NCI-H69 (cell line): ENCODE measurements around the gene MRGPRG.

Experiments
- DNase-seq: peaks from one replicate; lab custom pipeline; 2025; lab: John Stamatoyannopoulos, UW

The MRGPRG gene

DNA sequence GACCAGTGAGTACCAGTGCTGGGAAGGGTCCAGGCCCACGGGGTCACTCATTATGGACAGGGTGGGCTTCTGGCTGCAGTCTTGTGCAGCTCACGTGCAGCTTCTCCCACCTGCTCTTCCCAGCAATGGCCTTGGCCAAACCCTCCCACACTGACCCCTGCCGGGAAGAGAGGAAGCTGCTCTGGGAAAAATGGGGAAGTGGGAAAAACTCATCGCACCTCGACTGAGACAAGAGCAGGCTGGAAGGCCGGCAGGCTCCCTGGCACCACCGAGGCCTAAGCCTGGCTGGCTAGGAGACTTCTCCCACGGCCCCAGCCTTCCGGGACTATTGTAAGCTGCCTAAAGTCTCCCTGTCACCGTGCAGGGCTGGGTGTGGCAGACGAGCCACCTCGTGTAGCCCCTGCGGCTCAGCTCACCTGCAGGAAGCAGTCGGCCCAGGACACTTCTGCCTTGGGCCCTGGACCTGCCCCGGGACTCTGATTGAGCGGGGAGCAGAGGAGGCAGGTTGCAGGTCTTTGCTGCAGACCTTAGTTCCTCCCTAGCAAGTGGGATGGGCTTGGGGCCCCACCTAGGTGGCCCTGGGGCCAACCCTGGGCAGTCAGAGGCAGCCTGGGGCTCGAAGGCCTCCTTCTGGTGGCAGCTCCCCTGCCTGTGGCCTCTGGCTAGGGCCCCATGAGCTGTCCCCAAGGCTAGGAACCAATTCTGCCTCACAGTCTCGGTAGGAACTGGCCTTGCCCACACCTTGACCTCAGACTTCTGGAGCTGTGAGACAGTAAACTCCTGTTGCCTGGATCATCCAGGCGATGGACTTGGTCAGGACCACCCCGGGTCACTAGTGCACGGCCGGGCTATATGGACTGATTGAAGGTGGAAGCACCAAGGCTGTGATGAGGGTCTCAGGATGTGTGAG lies 23.1 kb downstream of the MRGPRG start:
- peak; percentile 10 for DNase-seq

DNA sequence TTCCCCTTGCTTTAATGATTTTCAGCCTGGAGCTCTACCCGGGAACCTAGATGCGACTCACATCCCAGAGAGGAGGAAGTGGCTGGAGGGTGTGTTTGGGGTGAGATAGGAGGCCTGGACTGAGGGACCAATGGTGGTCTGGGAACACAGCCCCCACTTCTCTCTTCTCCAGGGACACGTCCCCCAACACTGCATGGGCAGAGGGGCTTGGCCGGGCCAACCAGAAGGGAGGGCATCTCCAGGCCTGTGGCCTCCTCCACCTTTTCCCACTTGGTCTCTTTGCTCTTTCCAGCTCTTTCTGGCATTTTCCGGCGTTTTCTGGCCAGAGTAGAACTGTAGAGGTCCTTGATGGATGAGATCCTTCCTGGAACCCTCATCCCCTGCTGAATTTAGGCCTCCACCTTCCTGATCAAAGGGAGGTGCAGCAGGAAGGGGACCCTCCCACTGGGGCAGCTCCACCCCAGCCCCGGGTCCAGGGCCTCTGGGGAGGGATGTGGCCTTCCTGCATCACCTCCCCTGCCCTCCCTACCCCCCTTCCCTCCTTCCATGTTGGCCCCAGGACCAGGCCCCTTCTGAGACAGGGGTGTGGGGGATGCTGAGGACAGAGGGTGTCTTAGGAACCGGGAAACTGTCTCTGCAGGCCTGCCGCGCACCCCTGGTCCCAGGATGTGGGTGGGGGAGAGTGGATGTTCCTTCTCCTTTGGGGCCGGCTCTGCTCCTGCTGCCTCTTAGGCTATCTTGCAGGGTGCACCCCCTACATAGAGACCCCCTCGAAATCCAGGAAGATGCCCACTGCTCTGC lies 24.4 kb downstream of the MRGPRG start:
- no peak for DNase-seq

DNA sequence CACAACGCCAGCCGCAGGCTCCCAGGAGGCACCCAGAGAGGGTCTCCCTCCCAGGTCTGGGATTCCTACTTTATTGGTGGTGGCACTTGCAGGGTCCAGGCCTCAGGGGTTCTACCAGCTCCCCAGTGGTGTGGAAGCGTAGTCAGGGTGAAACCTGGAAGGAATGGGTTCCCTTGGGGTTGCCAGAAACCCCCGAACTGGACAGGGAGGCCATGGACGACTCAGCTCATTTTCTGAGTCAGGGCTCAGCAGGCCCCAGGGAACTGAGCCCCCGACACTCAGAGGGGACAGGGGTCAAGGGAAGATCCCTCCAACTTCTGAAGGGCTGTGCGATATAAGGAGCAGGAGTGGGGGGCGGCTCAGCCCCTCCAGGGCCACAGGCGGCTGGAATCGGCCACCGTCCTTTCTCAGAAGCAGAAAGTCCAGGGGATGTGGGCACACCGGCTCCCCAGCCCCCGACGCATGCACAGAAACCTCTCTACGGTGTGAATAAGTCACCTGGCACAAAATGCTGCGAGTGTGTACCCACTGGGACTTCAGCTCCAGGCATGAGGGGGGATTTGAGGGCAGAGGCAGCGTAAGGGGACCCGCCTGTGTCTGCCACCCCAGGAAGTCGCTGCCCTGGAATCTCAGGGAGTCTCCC lies 25.1 kb downstream of the MRGPRG start:
- no peak for DNase-seq

DNA sequence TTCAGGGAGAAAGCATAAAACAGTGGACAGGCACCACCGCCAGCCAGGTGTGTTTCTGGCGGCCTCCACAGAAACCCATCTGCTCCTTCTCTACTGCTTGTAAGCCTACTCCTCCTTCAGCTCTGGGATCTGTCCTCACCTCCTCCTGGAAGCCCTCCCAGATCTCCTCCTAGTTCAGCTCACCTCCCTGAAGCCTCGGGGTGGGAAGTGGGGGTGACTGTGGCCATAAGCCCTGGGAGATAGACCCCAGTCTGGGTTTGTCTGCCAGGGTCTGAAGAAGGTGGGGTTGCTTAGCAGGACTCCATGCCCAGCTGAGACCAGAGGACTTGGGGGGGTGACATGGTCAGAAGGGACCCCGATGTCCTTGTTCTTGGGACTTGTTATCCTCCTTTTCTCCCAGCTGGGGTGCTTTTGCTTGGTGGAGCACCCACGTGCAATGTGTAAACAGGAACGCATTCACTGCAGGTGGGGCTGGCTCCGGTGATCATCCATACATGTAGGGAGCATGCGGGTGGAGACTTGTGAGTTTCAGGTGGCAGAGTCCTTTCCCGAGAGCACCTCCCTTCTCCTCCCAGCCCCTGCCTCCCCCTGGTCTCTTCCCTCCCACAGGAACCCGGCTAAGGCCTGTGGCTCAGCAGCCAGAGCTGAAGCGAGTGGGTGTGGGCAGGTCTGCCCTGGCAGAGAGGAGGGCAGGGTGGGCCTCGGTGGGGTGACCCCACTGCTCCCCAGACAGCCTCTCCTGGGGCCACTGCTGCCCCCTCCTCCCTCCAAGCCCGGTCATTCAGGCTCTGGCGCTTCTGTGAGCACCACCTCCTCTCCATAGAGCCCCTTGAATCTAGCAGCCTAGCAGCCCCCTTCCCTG lies 25.9 kb downstream of the MRGPRG start:
- DNase-seq: no peak

DNA sequence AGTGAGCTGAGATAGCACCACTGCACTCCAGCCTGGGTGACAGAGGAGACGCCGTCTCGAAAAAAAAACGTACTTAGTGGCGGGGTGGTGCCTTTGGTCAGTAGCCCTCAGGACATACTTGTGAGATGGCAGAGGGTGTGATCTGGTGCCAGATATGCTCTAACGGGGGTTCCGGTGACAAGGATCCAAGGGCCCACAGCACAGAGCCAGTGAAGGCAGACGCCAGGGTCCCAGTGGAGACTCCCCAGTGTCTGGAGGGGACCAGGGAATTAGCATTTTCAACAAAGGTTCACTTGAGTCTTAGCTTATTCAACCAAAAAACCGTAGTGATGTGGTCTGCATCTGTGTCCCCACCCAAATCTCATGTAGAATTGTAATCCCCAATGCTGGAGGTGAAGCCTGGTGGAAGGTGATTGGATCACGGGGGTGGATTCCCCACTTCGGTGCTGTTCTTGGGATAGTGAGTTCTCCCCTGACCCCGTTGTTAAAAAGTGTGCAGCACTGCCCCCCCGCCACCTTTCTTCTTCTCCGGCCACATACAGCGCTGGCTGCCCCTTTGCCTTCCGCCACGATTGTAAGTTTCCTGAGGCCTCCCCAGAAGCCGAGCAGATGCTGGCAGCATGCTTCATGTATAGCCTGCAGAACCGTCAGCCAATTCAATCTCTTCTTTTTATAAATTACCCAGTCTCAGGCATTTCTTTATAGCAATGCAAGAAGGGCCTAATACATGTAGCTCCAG lies 26.9 kb downstream of the MRGPRG start:
- no peak for DNase-seq

DNA sequence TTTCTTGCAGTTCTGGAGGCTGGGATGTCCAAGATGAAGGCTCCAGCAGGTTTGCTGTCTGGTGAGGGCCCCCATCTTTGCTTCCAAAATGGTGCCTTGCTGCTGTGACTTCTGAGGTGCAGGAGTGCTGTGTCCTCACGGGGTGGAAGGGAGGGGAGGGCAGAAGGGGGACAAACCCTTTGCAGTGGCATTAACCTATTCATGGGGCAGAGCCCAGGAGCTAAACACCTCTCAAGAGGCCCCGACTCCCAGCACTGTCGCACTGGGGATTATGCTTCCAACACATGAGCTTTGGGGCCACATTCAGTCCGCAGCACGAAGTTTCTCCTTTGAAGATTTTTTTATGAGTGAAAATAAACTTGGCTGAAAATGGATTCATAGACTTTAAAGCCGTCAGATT lies 28.0 kb downstream of the MRGPRG start:
- DNase-seq: no peak

DNA sequence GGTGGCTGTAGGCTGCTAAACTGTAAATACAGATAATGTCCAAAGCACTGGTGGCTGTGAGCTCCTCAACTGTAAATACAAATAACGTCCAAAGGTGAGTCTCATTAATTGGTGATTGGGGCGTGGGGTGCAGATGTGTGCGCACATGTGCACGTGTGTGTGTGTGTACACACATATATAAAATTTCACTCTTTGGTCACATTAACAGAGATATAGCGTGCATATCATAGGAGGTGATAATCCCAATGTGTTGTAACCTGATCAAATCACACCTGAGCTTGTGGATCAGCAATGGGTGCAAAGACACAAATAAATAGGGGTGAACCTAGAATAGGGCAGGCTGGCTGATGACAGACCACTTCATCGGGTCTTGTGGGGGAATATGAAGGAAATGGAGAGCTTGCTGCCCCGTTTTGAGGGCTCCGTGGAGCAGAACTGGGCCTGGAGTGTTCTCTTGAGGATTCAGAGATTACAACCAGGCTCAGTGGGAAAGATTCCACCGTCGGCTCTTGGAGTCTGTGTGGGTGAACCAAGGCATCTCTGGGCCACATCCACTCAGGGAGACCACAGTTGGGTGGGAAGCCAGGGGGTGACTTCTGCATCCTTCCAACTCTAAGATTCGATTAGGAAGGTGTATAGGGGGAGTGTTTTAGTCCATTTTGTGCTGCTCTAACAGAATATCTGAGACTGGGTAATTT lies 28.6 kb downstream of the MRGPRG start:
- no peak for DNase-seq

DNA sequence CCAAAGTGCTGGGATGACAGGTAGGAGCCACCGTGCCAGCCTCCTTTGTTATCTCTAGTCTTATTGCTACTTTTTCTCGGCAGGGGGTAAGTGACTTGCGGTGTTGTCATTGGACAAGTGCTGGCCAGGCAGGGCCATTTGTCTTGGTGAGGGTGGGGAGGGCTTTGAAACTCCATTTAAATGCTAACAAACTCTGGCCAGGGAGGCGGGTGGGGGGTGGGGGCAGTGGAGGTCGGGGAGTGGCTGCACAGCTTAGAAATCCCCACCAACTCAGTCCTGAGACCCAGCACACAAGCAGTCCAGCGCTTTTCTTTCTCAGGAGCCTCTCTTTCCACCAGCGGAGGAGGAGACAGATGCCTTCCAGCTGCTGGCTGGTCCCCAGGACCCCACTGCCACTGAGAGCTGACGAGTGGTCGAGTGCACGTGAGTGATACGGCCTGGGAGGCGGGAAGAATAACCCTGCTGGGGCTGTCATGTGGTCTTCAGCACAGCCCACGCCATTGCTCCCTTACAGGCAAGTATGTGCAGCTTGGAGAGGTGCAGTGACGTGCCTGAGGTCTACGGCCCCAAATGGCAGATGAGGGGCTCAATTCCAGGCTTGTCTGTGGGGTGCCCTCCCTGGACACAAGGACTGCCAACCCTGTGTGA lies 29.3 kb downstream of the MRGPRG start:
- DNase-seq: no peak

DNA sequence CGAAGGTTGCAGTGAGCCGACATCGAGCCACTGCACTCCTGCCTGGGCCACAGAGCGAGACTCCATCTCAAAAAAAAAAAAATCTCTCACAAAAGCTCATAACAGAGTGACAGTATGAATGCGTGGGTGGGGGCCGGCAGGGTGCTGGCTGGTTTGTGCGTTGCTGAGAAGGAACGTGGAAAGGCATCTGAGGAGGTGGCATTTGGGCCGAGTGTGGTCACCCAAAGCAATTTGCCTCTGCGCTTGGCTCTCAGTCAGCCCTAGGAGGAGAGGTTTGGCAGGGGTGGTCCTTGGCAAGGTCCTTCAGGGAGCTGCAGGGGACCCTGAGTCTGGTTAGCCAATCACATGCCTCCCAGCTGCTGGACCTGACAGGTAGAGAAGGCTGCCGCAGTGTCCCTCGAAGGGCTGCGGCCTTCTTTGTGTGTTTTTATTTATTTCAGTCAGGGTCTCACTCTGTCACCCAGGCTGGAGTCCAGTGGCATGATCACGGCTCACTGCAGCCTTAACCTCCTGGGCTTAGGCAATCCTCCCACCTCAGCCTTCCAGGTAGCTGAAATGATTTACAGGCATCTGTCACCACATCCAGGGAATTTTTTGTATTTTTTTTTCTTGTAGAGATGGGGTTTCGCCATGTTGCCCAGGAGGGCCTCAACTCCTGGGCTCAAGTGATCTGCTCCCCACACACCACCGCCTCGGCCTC lies 30.0 kb downstream of the MRGPRG start:
- DNase-seq: no peak

DNA sequence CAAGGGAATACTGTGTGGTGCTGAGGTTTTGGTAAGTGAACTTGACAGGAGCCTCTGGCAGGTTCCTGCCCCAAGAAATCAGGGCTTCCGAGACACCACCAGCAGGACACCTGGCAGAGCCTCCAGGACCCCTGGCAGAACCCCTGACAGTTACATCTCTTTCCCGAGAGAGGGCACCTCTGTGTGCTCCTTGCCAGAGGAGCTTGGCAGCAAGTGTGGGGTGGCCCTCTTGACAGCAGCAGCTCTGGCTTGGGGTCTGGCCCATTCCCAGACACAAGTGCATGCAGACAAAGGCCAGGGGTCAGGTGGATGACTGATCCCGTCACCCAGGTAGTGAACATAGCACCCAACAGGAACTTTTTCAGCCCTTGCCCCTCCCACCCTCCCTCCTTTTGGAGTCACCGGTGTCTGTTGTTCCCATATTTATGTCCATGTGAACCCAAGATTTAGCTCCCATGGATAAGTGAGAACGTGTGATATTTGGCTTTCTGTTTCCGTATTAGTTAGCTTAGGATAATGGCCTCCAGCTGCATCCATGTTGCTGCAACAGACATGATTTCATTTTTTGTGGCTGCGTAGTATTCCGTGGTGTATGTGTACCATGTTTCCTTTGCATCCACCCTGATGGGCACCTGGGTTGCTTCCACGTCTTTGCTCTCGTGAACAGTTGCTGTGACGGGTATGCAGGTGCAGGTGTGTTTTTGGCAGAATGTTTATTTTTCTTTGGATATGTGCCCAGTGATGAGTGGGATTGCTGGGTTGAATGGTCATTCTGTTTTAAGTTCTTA lies 32.3 kb downstream of the MRGPRG start:
- no peak for DNase-seq

DNA sequence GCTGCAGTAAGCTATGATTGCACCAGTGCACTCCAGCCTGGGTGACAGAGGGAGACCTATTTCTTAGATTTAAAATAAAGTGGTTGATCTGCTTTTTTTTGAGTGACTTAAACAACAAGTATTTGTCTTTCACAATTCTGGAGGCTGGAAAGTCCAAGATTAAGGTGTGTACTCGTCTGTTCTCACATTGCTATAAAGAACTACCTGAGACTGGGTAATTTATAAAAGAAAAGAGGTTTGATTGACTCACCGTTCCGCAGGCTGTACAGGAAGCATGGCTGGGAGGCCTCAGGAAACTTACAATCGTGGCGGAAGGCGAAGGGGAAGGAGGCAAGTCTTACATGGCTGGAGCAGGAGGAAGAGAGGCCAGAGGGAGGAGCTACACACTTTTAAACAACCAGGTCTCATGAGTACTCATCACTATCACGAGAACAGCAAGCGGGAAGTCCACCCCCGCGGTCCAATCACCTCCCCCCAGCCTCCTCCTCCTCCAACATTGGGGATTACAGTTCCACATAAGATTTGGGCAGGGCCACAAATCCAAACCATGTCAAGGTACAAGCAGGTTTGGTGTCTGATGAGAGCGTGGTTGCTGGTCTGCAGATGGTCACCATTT lies 33.8 kb downstream of the MRGPRG start:
- DNase-seq: no peak

DNA sequence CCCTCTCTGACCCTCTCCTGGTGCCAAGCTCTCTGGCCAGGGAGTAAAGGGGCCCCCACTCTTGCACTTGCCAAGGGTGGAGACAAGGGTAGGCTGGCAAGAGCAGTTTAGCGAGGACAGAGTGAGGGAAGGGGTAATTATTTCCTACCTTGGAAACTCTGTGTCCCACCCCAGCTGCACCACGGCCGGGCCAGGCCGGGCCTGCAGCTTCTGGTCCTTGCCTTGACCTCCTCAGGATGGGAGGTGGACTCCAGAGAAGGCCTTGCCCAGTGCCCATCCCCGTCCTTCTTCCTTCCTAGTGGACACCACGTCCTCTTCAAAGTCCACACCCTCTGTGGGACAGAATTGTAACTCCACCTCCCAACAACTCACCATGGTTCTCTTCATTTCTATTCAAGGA lies 35.1 kb downstream of the MRGPRG start:
- DNase-seq: no peak

DNA sequence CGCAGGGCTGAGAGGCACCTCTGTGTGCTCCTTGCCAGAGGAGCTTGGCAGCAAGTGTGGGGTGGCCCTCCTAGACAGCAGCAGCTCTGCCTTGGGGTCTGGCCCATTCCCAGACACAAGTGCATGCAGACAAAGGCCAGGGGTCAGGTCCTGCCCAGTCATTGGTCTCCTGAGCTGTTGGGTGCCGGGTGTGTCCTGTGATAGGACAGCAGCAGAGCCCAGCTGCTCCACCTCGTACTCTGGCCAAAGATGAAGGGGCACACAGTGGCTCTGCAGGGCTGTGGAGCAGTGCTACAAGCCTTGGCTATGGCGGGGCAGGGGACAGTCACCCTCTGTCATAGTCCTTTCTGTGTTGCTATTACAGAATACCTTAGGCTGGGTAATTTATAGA lies 36.2 kb downstream of the MRGPRG start:
- DNase-seq: no peak

DNA sequence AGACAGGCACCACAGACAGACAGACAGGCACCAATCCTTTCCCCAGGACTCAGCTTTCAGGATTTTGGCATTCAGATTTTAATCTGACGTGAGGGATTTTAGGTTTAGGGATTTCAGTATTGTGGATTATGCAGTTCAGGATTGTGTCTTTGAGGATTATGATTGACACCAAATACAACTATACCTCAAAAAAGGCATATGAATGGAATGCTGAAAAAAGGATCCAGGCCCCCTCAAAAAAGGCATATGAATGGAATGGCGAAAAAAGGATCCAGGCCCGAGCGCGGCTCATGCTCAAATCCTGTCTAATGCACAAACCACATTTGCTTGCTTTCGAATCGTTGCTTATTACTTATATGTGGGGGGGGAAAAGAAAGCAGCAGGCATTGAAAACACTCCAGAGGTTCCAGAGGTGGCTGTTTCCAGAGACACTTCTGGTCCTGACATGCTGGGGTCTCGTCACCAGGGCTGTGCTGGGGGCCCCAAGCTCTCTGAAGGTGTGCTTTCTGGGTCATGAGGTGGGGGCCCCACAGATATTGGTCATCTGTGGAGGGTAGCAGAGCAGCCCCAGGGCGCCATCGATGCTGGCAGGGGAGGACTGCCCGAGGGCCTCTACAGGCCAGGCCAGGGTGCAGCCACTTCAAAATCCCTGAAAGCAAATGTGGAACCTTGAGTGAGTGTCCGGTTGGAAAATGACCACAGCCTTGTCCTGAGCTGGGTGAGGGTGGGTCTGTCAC lies 36.7 kb downstream of the MRGPRG start:
- no peak for DNase-seq

DNA sequence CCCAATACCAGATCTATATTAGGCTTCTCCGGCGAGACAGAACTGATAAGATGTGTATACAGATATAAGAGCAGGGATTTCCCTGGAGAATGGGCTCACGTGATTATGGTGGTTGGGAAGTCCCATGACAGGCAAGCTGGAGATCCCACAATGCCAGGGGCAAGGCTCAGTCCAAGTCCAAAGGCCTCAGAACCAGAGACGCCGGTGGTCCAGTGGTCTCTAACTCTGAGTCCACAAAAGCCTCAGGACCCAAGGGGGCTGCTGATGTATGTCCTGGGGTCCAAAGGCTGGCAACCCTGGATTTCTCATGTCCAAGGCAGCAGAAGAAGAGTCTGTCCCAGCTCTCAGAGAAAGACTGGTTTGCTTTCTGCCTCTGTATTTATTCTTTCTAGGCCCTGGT lies 37.7 kb downstream of the MRGPRG start:
- no peak for DNase-seq

DNA sequence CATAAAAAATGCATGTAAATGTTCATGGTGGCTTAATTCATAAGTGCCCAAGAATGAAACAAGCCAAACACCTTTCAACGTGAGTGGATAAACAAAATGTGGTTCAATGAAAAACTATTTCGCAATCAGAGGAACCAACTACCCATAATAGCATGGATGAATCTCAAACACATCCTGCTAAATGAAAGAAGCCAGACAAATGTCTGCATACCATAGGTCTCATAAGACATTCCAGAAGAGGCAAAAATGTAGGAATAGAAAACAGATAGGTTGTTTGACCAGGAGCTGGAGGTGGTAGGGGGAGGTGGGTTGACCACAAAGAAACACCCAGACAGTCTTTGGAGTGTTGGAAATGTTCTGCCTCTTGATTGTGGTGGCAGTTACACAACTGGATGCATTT lies 40.3 kb downstream of the MRGPRG start:
- no peak for DNase-seq

DNA sequence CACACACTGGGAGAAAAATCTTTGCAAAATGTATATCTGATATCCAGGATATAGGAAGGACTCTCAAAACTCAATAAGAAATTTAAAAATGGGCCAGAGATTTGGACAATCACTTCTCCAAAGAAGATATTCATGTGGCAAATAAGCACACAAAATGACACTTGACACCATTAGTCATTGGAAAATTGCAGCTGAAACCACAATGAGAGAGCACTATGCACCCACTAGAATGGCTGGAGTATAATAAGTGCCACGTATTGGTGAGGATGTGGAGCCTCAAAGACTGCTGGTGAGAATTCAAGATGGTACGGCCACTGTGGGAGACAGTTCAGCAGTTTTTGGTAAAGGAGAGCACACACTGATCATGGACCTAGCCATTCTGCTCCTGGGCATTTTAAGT lies 40.7 kb downstream of the MRGPRG start:
- no peak for DNase-seq
